ENCODE measurements around the gene STX5. TPM values are rescaled to one million over a fixed set of nuclear protein-coding genes. Genes with fewer than 3 reads are reported as not detected.

The STX5 gene
- total and polyA plus RNA-seq, 9 of the 15 experiments (the other 6 are each of a cell fraction or from before 2014, with no cell fraction given) = 2.8 to 28.6 (median 23.7) TPM

DNA sequence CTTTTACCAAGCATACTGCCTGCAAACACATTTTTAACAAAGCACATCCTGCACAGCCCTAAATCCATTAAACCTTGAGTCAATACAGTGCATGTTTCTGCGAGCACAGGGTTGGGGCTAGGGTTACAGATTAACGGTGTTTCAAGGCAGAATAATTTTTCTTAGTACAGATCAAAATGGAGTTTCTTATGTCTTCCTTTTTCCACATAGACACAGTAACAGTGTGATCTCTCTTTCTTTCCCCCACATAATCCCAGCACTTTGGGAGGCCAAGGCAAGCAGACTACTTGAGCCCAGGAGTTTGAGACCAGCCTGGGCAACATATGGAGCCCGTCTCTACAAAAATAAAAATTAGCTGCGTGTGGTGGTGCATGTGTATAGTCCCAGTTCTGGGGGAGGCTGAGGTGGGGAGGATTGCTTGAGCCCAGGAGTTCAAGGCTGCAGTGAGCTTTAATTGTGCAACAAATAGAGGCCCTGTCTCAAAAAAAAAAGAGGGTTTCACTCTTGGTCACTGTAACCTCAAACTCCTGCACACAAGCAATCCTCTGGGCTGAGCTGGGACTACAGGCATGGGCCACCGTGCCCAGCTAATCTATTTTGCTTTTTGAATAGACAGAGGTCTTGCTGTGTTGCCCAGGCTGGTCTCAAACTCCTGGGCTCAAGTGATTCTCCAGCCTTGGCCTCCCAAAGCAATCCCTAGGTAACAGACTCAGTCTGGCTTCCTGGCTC lies 29.1 kb upstream of the STX5 start (continued):
- TF ChIP-seq, protein P1, sequence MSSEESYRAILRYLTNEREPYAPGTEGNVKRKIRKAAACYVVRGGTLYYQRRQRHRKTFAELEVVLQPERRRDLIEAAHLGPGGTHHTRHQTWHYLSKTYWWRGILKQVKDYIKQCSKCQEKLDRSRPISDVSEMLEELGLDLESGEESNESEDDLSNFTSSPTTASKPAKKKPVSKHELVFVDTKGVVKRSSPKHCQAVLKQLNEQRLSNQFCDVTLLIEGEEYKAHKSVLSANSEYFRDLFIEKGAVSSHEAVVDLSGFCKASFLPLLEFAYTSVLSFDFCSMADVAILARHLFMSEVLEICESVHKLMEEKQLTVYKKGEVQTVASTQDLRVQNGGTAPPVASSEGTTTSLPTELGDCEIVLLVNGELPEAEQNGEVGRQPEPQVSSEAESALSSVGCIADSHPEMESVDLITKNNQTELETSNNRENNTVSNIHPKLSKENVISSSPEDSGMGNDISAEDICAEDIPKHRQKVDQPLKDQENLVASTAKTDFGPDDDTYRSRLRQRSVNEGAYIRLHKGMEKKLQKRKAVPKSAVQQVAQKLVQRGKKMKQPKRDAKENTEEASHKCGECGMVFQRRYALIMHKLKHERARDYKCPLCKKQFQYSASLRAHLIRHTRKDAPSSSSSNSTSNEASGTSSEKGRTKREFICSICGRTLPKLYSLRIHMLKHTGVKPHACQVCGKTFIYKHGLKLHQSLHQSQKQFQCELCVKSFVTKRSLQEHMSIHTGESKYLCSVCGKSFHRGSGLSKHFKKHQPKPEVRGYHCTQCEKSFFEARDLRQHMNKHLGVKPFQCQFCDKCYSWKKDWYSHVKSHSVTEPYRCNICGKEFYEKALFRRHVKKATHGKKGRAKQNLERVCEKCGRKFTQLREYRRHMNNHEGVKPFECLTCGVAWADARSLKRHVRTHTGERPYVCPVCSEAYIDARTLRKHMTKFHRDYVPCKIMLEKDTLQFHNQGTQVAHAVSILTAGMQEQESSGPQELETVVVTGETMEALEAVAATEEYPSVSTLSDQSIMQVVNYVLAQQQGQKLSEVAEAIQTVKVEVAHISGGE (CRISPR knock-in tag; IDR thresholded peaks at IDR 0.05) = peak in 1 of 3 experiments; percentile 60; a peak in 2 of 6 replicates
- TF ChIP-seq SREBF1 (IDR thresholded peaks at IDR 0.05; ENCODE audit: borderline replicate concordance, low read depth, low read length) (no peak), FOXP1 (CRISPR knock-in tag; IDR thresholded peaks at IDR 0.05) (no peak), ZNF583 (CRISPR knock-in tag; IDR thresholded peaks at IDR 0.05) (no peak), ZNF431 (CRISPR knock-in tag; IDR thresholded peaks at IDR 0.05) (no peak), ZNF778 (CRISPR knock-in tag; IDR thresholded peaks at IDR 0.05) (0 out of 2 replicates have a peak, but pooled peaks have one; percentile 60), ZNF224 (CRISPR knock-in tag; IDR thresholded peaks at IDR 0.05) (no peak), PTRF (tag; IDR thresholded peaks at IDR 0.05) (peak; percentile 76), SOX6 (IDR thresholded peaks at IDR 0.05) (no peak), ZNF311 (CRISPR knock-in tag; IDR thresholded peaks at IDR 0.05) (peak; percentile 86), OTX1 (CRISPR knock-in tag; IDR thresholded peaks at IDR 0.05) (no peak)
- TF ChIP-seq, protein P2, sequence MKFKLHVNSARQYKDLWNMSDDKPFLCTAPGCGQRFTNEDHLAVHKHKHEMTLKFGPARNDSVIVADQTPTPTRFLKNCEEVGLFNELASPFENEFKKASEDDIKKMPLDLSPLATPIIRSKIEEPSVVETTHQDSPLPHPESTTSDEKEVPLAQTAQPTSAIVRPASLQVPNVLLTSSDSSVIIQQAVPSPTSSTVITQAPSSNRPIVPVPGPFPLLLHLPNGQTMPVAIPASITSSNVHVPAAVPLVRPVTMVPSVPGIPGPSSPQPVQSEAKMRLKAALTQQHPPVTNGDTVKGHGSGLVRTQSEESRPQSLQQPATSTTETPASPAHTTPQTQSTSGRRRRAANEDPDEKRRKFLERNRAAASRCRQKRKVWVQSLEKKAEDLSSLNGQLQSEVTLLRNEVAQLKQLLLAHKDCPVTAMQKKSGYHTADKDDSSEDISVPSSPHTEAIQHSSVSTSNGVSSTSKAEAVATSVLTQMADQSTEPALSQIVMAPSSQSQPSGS (CRISPR knock-in tag; IDR thresholded peaks at IDR 0.05) = no peak
- TF ChIP-seq, protein P3, sequence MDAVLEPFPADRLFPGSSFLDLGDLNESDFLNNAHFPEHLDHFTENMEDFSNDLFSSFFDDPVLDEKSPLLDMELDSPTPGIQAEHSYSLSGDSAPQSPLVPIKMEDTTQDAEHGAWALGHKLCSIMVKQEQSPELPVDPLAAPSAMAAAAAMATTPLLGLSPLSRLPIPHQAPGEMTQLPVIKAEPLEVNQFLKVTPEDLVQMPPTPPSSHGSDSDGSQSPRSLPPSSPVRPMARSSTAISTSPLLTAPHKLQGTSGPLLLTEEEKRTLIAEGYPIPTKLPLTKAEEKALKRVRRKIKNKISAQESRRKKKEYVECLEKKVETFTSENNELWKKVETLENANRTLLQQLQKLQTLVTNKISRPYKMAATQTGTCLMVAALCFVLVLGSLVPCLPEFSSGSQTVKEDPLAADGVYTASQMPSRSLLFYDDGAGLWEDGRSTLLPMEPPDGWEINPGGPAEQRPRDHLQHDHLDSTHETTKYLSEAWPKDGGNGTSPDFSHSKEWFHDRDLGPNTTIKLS (IDR thresholded peaks at IDR 0.05; ENCODE audit: borderline replicate concordance, low read depth) = no peak
- TF ChIP-seq, protein P4, sequence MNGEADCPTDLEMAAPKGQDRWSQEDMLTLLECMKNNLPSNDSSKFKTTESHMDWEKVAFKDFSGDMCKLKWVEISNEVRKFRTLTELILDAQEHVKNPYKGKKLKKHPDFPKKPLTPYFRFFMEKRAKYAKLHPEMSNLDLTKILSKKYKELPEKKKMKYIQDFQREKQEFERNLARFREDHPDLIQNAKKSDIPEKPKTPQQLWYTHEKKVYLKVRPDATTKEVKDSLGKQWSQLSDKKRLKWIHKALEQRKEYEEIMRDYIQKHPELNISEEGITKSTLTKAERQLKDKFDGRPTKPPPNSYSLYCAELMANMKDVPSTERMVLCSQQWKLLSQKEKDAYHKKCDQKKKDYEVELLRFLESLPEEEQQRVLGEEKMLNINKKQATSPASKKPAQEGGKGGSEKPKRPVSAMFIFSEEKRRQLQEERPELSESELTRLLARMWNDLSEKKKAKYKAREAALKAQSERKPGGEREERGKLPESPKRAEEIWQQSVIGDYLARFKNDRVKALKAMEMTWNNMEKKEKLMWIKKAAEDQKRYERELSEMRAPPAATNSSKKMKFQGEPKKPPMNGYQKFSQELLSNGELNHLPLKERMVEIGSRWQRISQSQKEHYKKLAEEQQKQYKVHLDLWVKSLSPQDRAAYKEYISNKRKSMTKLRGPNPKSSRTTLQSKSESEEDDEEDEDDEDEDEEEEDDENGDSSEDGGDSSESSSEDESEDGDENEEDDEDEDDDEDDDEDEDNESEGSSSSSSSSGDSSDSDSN (IDR thresholded peaks at IDR 0.05; ENCODE audit: borderline replicate concordance in 1 of 2, low read depth in 2 of 2, low read length in 2 of 2) = no peak
- TF ChIP-seq, protein P5, sequence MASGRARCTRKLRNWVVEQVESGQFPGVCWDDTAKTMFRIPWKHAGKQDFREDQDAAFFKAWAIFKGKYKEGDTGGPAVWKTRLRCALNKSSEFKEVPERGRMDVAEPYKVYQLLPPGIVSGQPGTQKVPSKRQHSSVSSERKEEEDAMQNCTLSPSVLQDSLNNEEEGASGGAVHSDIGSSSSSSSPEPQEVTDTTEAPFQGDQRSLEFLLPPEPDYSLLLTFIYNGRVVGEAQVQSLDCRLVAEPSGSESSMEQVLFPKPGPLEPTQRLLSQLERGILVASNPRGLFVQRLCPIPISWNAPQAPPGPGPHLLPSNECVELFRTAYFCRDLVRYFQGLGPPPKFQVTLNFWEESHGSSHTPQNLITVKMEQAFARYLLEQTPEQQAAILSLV (tag; IDR thresholded peaks at IDR 0.05) = 0 out of 2 replicates have a peak, but pooled peaks have one; percentile 24

Data from K562 (cell line).